HG03045 (cell line): ENCODE data around the gene RABGAP1L.
A peak's percentile ranks its signal among the peaks of the same experiment; 100 is the strongest.
"Not testable (repeated sequence)": the region's sequence is repeated elsewhere in the genome, so short reads cannot be mapped to it uniquely, and the experiment has no call there.

Experiments used
- ATAC-seq: cut with Tn5 transposase; IDR thresholded peaks from one replicate; pipeline ENCODE4 v1.9.1; 2021; ENCODE audit warnings: mild to moderate bottlenecking, moderate library complexity; ENCODE audit not compliant: unreplicated experiment

Gene RABGAP1L

GRCh38 chr1:174153085-174153824 is 6.1 kb upstream of the RABGAP1L start:
- ATAC-seq: no peak

GRCh38 chr1:174153825-174154107 is 5.6 kb upstream of the RABGAP1L start:
- ATAC-seq: no peak

- no peak for ATAC-seq
Observed at GRCh38 chr1:174156437-174156836, 2.9 kb upstream of the RABGAP1L start.

GRCh38 chr1:174157157-174157806 is 2.0 kb upstream of the RABGAP1L start:
- ATAC-seq: peak; percentile 25

GRCh38 chr1:174158767-174159251 is 511 bp upstream of the RABGAP1L start:
- no peak for ATAC-seq

GRCh38 chr1:174160109-174160473 is 771 bp downstream of the RABGAP1L start:
- ATAC-seq: peak; percentile 23

- ATAC-seq: no peak
Observed at GRCh38 chr1:174160603-174161002, 1.3 kb downstream of the RABGAP1L start.

GRCh38 chr1:174161813-174162212 is 2.5 kb downstream of the RABGAP1L start:
- ATAC-seq: no peak

- ATAC-seq: no peak
Observed at GRCh38 chr1:174164826-174165225, 5.5 kb downstream of the RABGAP1L start.

- ATAC-seq: no peak
Observed at GRCh38 chr1:174165471-174166137, 6.3 kb downstream of the RABGAP1L start.

- no peak for ATAC-seq
Observed at GRCh38 chr1:174166530-174167264, 7.4 kb downstream of the RABGAP1L start.

GRCh38 chr1:174167265-174167803 is 8.0 kb downstream of the RABGAP1L start:
- ATAC-seq: peak; percentile 50

- no peak for ATAC-seq
Observed at GRCh38 chr1:174169342-174169741, 10.0 kb downstream of the RABGAP1L start.

- no peak for ATAC-seq
Observed at GRCh38 chr1:174171073-174171472, 11.8 kb downstream of the RABGAP1L start.

GRCh38 chr1:174174461-174175329 is 15.4 kb downstream of the RABGAP1L start:
- ATAC-seq: peak; percentile 62

- ATAC-seq: not testable (repeated sequence)
Observed at GRCh38 chr1:174178459-174178858, 19.1 kb downstream of the RABGAP1L start.

- ATAC-seq: no peak
Observed at GRCh38 chr1:174189428-174190062, 30.2 kb downstream of the RABGAP1L start.

- no peak for ATAC-seq
Observed at GRCh38 chr1:174190691-174191199, 31.4 kb downstream of the RABGAP1L start.

- no peak for ATAC-seq
Observed at GRCh38 chr1:174191349-174191862, 32.1 kb downstream of the RABGAP1L start.
